ENCODE results near the gene GPR158.

GRCh38 chr10:25615926-25616325, 441.1 kb downstream of the GPR158 start:
- TF ChIP-seq CTCF (IDR thresholded peaks at IDR 0.05; ENCODE audit: low read depth, low read length, poor library complexity, severe bottlenecking): no peak
- no peak for TF ChIP-seq EZH2phosphoT487 (IDR thresholded peaks at IDR 0.05; ENCODE audit: borderline replicate concordance, low read length)
